Peyer's patch (tissue), 4 donors: Measurements from ENCODE around the gene ADGRD1. TPM values are rescaled to one million over a fixed set of nuclear protein-coding genes. Genes with fewer than 3 reads are reported as not detected.

Experiments used
- DNase-seq, 3 donors: peaks; one replicate each; pipeline ENCODE4 v3.0.0-alpha.2; 2017 to 2019
- H3K27ac ChIP-seq, 4 donors: fragments of 200-600 bp; sonication (generic); one replicate each; pipeline ENCODE4 v1.5.1; 2016 to 2019
- H3K27me3 ChIP-seq, 2 donors: fragments of 200-600 bp; sonication (generic); one replicate each; pipeline ENCODE4 v1.5.1; 2019
- H3K36me3 ChIP-seq, 3 donors: fragments of 200-600 bp; sonication (generic); one replicate each; pipeline ENCODE4 v1.5.1; 2016 to 2019
- H3K4me1 ChIP-seq, 4 donors: fragments of 200-600 bp; sonication (generic); one replicate each; pipeline ENCODE4 v1.5.1; 2016 to 2019
- H3K4me3 ChIP-seq, 4 donors: fragments of 200-600 bp; sonication (generic); 1 replicate in 3 of 4; 2 replicates in 1 of 4; pipeline ENCODE4 v1.5.1; 2016 to 2019; ENCODE audit warnings: mild to moderate bottlenecking in 1 of 4
- H3K9me3 ChIP-seq, 4 donors: fragments of 200-600 bp; sonication (generic); one replicate each; pipeline ENCODE4 v1.5.1; 2016 to 2019; ENCODE audit warnings: mild to moderate bottlenecking in 1 of 4
- POLR2A ChIP-seq, 2 donors: fragments of 450-650 bp; IDR thresholded peaks; one replicate each; pipeline ENCODE4 v1.5.1; 2017; ENCODE audit warnings: antibody characterized with exemption in 2 of 2, mild to moderate bottlenecking in 2 of 2, moderate library complexity in 2 of 2
- small RNA-seq, 2 donors: library from RNA; depleted of rRNA; stranded (forward); fragments of <200 nt; gene quantifications; one replicate each; pipeline ENCODE3, GENCODE V24; 2016
- total RNA-seq, 4 donors: library from RNA; depleted of rRNA; stranded (reverse); fragments of >200 nt; gene quantifications; one replicate each; pipeline ENCODE4 v1.1.0, GENCODE V29; 2016
- TF ChIP-seq, protein P1 (sequence below), 6 experiments: fragments of 450-650 bp in 4 of 6; fragments of 200-600 bp in 2 of 6; sonication (generic) in 1 of 6; IDR thresholded peaks; one replicate each; pipeline ENCODE4 v1.5.1; 2017 to 2019; ENCODE audit warnings: antibody characterized with exemption in 6 of 6, mild to moderate bottlenecking in 3 of 6, moderate library complexity in 1 of 6

Gene ADGRD1
- total RNA-seq, 4 donors from 2014 or later: 7.0 to 42.9 (median 27.9) TPM

DNA sequence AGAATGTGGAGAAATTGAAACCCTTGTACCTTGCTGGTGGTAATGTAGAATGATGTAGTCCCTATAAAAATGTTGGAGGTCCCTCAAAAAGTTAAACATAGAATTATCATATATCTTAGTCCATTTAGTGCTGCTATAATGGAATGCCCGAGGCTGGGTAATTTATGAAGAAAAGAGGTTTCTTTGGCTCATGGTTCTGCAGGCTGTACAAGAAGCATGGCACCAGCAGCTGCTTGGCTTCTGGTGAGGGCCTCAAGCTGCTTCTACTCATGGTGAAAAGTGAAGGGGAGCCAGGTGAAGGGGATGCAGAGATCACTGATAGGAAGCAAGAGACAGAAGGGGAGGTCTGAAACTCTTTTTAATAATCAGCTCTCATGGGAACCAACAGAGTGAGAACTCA, 233.9 kb downstream of the ADGRD1 start:
- no peaks in the 10 kb centered on the region for H3K27me3 ChIP-seq
- H3K36me3 ChIP-seq: no peaks in the 10 kb centered on the region
- no peak for DNase-seq
- no peak overlapping the region for H3K4me3 ChIP-seq
- H3K27ac ChIP-seq: no peak overlapping the region
- TF ChIP-seq POLR2A (IDR thresholded peaks at IDR 0.05): no peak
- TF ChIP-seq, protein P1, sequence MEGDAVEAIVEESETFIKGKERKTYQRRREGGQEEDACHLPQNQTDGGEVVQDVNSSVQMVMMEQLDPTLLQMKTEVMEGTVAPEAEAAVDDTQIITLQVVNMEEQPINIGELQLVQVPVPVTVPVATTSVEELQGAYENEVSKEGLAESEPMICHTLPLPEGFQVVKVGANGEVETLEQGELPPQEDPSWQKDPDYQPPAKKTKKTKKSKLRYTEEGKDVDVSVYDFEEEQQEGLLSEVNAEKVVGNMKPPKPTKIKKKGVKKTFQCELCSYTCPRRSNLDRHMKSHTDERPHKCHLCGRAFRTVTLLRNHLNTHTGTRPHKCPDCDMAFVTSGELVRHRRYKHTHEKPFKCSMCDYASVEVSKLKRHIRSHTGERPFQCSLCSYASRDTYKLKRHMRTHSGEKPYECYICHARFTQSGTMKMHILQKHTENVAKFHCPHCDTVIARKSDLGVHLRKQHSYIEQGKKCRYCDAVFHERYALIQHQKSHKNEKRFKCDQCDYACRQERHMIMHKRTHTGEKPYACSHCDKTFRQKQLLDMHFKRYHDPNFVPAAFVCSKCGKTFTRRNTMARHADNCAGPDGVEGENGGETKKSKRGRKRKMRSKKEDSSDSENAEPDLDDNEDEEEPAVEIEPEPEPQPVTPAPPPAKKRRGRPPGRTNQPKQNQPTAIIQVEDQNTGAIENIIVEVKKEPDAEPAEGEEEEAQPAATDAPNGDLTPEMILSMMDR (IDR thresholded peaks at IDR 0.05): no peak
- no peaks in the 10 kb centered on the region for H3K4me1 ChIP-seq
- peaks cover 0 to 10% (median 4%) of the 10 kb centered on the region in 4 donors for H3K9me3 ChIP-seq

DNA sequence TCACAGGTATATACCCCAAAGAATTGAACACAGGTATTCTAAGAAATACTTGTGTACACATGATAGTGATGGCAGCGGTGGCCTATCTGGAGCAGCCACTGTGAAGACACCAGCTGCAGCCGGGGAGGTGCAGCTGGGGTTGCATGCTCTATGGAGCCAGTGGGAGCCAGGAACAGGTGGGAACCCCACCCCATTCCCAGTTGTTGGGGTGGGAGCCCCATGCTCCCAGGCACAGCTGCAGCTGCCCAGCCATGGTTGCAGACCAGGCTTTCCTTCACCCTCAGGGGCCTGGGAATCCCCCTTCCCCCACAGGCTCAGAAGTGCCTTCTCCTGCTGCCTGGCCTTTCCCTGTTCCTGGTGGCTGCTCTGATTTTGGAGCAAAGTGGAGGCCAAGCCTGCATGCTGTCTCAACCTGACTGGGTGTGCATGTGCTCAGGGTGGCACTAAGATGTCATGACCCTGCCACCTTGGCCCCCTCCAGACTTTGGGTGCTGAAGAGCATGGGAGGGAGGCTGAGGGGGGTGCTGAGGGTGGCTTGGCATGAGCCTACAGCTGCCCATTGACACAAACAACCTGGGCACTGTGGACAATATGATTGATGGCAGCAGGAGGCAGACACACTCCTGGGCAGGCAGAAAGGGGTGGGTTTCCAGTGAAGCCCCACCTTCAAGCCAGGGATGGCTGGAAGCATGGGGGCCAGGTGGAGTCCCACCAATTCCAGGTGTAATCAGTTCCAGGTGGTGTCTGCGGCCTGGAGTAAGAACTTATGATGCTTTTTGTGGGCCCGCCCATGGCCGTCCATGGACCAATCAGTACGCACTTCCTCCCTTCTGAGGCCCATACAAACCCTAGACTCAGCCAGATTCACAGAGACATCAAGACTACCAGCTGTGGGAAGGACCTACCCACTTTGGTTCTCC, 234.7 kb downstream of the ADGRD1 start:
- TF ChIP-seq, protein P1 (IDR thresholded peaks at IDR 0.05): no peak
- TF ChIP-seq POLR2A (IDR thresholded peaks at IDR 0.05): no peak
- Histone ChIP-seq H3K9me3 (peaks cover 0 to 10% (median 4%) of the 10 kb centered on the region in 4 donors), H3K27me3 (no peaks in the 10 kb centered on the region), H3K27ac (no peak overlapping the region), H3K36me3 (no peaks in the 10 kb centered on the region), H3K4me3 (no peak overlapping the region), H3K4me1 (no peaks in the 10 kb centered on the region)
- no peak for DNase-seq

DNA sequence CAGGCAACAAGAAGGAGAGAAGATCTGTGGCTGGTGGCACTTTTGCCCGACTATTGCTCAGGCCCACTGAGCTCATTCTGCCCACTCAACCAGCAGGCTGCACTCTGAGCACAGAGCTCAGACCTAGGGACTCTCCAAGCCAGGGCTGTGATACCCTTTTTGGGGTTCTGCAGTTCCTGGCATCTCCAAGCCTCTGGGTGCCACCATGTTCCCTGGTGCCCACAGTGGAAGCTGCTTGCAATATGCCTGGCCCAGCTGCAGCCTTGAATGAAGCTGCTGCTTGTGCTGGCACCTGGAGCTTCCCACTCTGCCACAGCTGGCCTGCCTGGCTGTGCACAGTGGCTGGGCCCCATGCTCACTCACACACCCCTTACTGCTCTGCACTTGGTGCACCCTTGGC, 236.1 kb downstream of the ADGRD1 start:
- Histone ChIP-seq H3K9me3 (peaks cover 0 to 3% (median 0%) of the 10 kb centered on the region in 4 donors), H3K27me3 (no peaks in the 10 kb centered on the region), H3K36me3 (no peaks in the 10 kb centered on the region), H3K4me3 (no peak overlapping the region), H3K27ac (no peak overlapping the region), H3K4me1 (no peaks in the 10 kb centered on the region)
- no peak for DNase-seq
- TF ChIP-seq, protein P1 (IDR thresholded peaks at IDR 0.05): no peak
- TF ChIP-seq POLR2A (IDR thresholded peaks at IDR 0.05): no peak

- no peaks in the 10 kb centered on the region for H3K27me3 ChIP-seq
- no peaks in the 10 kb centered on the region for H3K4me1 ChIP-seq
- H3K27ac ChIP-seq: no peak overlapping the region
- TF ChIP-seq POLR2A (IDR thresholded peaks at IDR 0.05): no peak
- TF ChIP-seq, protein P1 (IDR thresholded peaks at IDR 0.05): no peak
- no peaks in the 10 kb centered on the region for H3K9me3 ChIP-seq
- no peak overlapping the region for H3K4me3 ChIP-seq
- H3K36me3 ChIP-seq: no peaks in the 10 kb centered on the region
- DNase-seq: no peak
Observed at GRCh38 chr12:131190965-131191364, 237.3 kb downstream of the ADGRD1 start.

Small RNAs within 50 kb of the gene (small RNA-seq; reads per million reads assigned to genes)
- 0 reads per million in 2 donors for gene RF00019

Other genes with a start within 250 kb of the ADGRD1 start
- gene RIMBP2, start 237.6 kb upstream of the ADGRD1 start, total RNA-seq: 10 to 100 TPM in 3 of 4 donors, 1 to 10 TPM in 1; 8.8 to 19.8 (median 16.0) TPM
- gene STX2, start 114.7 kb upstream of the ADGRD1 start, total RNA-seq: 100 to 1,000 TPM in 1 of 4 donors, 1 to 10 TPM in 3; 5.3 to 115 (median 9.0) TPM
- gene RAN, start 81.8 kb upstream of the ADGRD1 start, total RNA-seq: 100 to 1,000 TPM in 2 of 4 donors, 10 to 100 TPM in 2; 48.4 to 154 (median 114) TPM